Activated CD4-positive, alpha-beta T cell treated with anti-CD3 and anti-CD28 coated beads, Interleukin-2, amount 50 U/mL, for 48 hours (primary cell): Measurements from ENCODE around the gene FGG.

Experiments
- DNase-seq, 2 experiments: peaks; one replicate each; pipeline ENCODE4 v3.0.0-alpha.2; 2020

The FGG gene

GRCh38 chr4:154585369-154586018, 27.0 kb downstream of the FGG start:
- DNase-seq: no peak

- no peak for DNase-seq
Measured at GRCh38 chr4:154584259-154584658, 28.2 kb downstream of the FGG start.

GRCh38 chr4:154583677-154584076, 28.8 kb downstream of the FGG start:
- no peak for DNase-seq

- no peak for DNase-seq
Measured at GRCh38 chr4:154583230-154583629, 29.2 kb downstream of the FGG start.

- DNase-seq: no peak
Measured at GRCh38 chr4:154582723-154583122, 29.7 kb downstream of the FGG start.

- no peak for DNase-seq
Measured at GRCh38 chr4:154579927-154580326, 32.5 kb downstream of the FGG start.

- DNase-seq: no peak
Measured at GRCh38 chr4:154578919-154579318, 33.5 kb downstream of the FGG start.

GRCh38 chr4:154577324-154577723, 35.1 kb downstream of the FGG start:
- no peak for DNase-seq

- DNase-seq: no peak
Measured at GRCh38 chr4:154574311-154574710, 38.1 kb downstream of the FGG start.

GRCh38 chr4:154573190-154573870, 39.1 kb downstream of the FGG start:
- no peak for DNase-seq

GRCh38 chr4:154569584-154569983, 42.9 kb downstream of the FGG start:
- DNase-seq: no peak

GRCh38 chr4:154569028-154569427, 43.4 kb downstream of the FGG start:
- no peak for DNase-seq

- no peak for DNase-seq
Measured at GRCh38 chr4:154566639-154567204, 45.7 kb downstream of the FGG start.

- DNase-seq: no peak
Measured at GRCh38 chr4:154565704-154566103, 46.8 kb downstream of the FGG start.

GRCh38 chr4:154564311-154564710, 48.1 kb downstream of the FGG start:
- DNase-seq: no peak

GRCh38 chr4:154562697-154563254, 49.7 kb downstream of the FGG start, which contains the start of gene FGB:
Gene FGB, plus strand, starts transcription at chr4:154563011. Its CDS starts 8 bp downstream, at chr4:154563019.
- DNase-seq: no peak

- DNase-seq: no peak
Measured at GRCh38 chr4:154560824-154561231, 51.6 kb downstream of the FGG start.

- DNase-seq: no peak
Measured at GRCh38 chr4:154560419-154560801, 52.0 kb downstream of the FGG start.

GRCh38 chr4:154559494-154560418, 52.7 kb downstream of the FGG start:
- no peak for DNase-seq

- no peak for DNase-seq
Measured at GRCh38 chr4:154559141-154559493, 53.3 kb downstream of the FGG start.
